NCI-H2196 treated with DMSO at 0.1 percent for 48 hours (cell line): ENCODE results near the gene LRPAP1.

ENCODE experiments used
- DNase-seq: peaks from one replicate; lab custom pipeline; 2025; ENCODE audit not compliant: unreplicated experiment; lab: John Stamatoyannopoulos, UW

Gene LRPAP1

GRCh38 chr4:3486541-3487540 is 45.4 kb downstream of the LRPAP1 start:
- DNase-seq, result no peak

GRCh38 chr4:3485886-3486540 is 46.2 kb downstream of the LRPAP1 start:
- no peak for DNase-seq

- DNase-seq, result no peak
These were observed 47.0 kb downstream of the LRPAP1 start for GRCh38 chr4:3485011-3485791.

- DNase-seq, result no peak
These were observed 47.9 kb downstream of the LRPAP1 start for GRCh38 chr4:3484057-3484973.

- no peak for DNase-seq
These were observed 48.7 kb downstream of the LRPAP1 start for GRCh38 chr4:3483471-3483921.

- no peak for DNase-seq
These were observed 49.5 kb downstream of the LRPAP1 start for GRCh38 chr4:3482707-3483106.

GRCh38 chr4:3481783-3482393 is 50.3 kb downstream of the LRPAP1 start:
- DNase-seq, result no peak

GRCh38 chr4:3481113-3481531 is 51.1 kb downstream of the LRPAP1 start:
- no peak for DNase-seq

- peak; percentile 56 for DNase-seq
These were observed 51.6 kb downstream of the LRPAP1 start for GRCh38 chr4:3480528-3481112.

- no peak for DNase-seq
These were observed 52.7 kb downstream of the LRPAP1 start for GRCh38 chr4:3479358-3480101.

GRCh38 chr4:3478446-3479357 is 53.5 kb downstream of the LRPAP1 start:
- no peak for DNase-seq

GRCh38 chr4:3477750-3478430 is 54.3 kb downstream of the LRPAP1 start:
- DNase-seq, result no peak

GRCh38 chr4:3476936-3477749 is 55.1 kb downstream of the LRPAP1 start:
- no peak for DNase-seq

- no peak for DNase-seq
These were observed 55.9 kb downstream of the LRPAP1 start for GRCh38 chr4:3476341-3476747.

GRCh38 chr4:3475713-3476260 is 56.4 kb downstream of the LRPAP1 start:
- DNase-seq, result no peak
